A549 (cell line): Measurements from ENCODE around the gene GPR153. TPM values are rescaled to one million over a fixed set of nuclear protein-coding genes. Genes with fewer than 3 reads are reported as not detected.
A peak's percentile ranks its signal among the peaks of the same experiment; 100 is the strongest.

Source experiments
- ATAC-seq, 2 experiments: fragments of 200-7000 bp in 1 of 2; fragments of >200 bp in 1 of 2; cut with Nextera tagmentation in 1 of 2; cut with Tn5 transposase in 1 of 2; 3 replicates each; pipeline versions ENCODE4 v1.8.0 to v1.9.1; 2018 to 2020; ENCODE audit warnings: mild to moderate bottlenecking in 1 of 2, moderate library complexity in 1 of 2
- CTCF ChIA-PET: fragments of 300-600 bp; sonication (Branson Sonifier 250); formaldehyde crosslinking; extraction: SDS; loops from one replicate; lab custom pipeline; 2021; ENCODE audit warnings: antibody characterized with exemption, inconsistent platforms; lab: Yijun Ruan, JAX
- POLR2A ChIA-PET: fragments of 350-600 bp; formaldehyde crosslinking; extraction: SDS; loops from one replicate; lab custom pipeline; 2021; ENCODE audit warnings: antibody characterized with exemption, inconsistent platforms; lab: Yijun Ruan, JAX
- DNase-seq, 2 experiments: peaks; one replicate each; pipeline versions ENCODE4 v3.0.0 to v3.0.0-alpha.2; 2011 to 2016; ENCODE audit warnings: low read depth in 1 of 2, low spot score in 1 of 2
- FAIRE-seq: peaks from 2 replicates; lab custom pipeline; 2011; peaks lifted over from hg19 to GRCh38; lab: Jason Lieb, UNC
- H3K27ac ChIP-seq, 2 experiments: fragments of >200 bp; sonication (Bioruptor Twin); formaldehyde crosslinking; 3 replicates each; pipeline ENCODE4 v1.5.1; 2016 to 2017
- H3K4me1 ChIP-seq: fragments of >200 bp; sonication (Bioruptor Twin); formaldehyde crosslinking; 3 replicates; pipeline ENCODE4 v1.6.1; 2016
- H3K4me2 ChIP-seq: fragments of >200 bp; sonication (Bioruptor Twin); formaldehyde crosslinking; 3 replicates; pipeline ENCODE4 v1.6.1; 2016
- H3K4me3 ChIP-seq: fragments of >200 bp; sonication (Bioruptor Twin); formaldehyde crosslinking; 3 replicates; pipeline ENCODE4 v1.5.1; 2016
- H3K9me3 ChIP-seq: fragments of >200 bp; sonication (Bioruptor Twin); formaldehyde crosslinking; 3 replicates; pipeline ENCODE4 v1.6.1; 2016
- BHLHE40 ChIP-seq: IDR thresholded peaks from 2 replicates; pipeline ENCODE4 v1.6.1; 2012; ENCODE audit warnings: low read depth, low read length, inconsistent platforms
- CBX2 ChIP-seq: fragments of 200-600 bp; sonication (generic); IDR thresholded peaks from 2 replicates; pipeline ENCODE4 v1.6.1; 2016; ENCODE audit warnings: low read depth, mild to moderate bottlenecking, borderline replicate concordance
- CHD2 ChIP-seq: fragments of 150-350 bp; IDR thresholded peaks from 2 replicates; pipeline ENCODE4 v1.6.1; 2014; ENCODE audit warnings: low read length; ENCODE audit not compliant: partially characterized antibody
- EHF ChIP-seq: fragments of 250-450 bp; sonication (Bioruptor Pico); IDR thresholded peaks from 2 replicates; pipeline ENCODE4 v1.5.0; 2020; ENCODE audit warnings: mild to moderate bottlenecking
- EHMT2 ChIP-seq: fragments of 200-600 bp; sonication (generic); IDR thresholded peaks from 2 replicates; pipeline ENCODE4 v1.6.1; 2016; ENCODE audit warnings: antibody characterized with exemption, low read depth, mild to moderate bottlenecking, moderate library complexity
- EP300 ChIP-seq, 2 experiments: fragments of >200 bp; sonication (Bioruptor Twin); formaldehyde crosslinking; IDR thresholded peaks; 2 replicates in 1 of 2; 3 replicates in 1 of 2; pipeline ENCODE4 v1.6.1; 2016 to 2017
- FOSB ChIP-seq: fragments of 250-450 bp; sonication (Bioruptor Pico); IDR thresholded peaks from 2 replicates; pipeline ENCODE4 v1.5.0; 2020; ENCODE audit warnings: mild to moderate bottlenecking, moderate library complexity
- FOSL2 ChIP-seq, 2 experiments: fragments of 450-650 bp in 1 of 2; fragments of >200 bp in 1 of 2; sonication (Bioruptor Twin) in 1 of 2; formaldehyde crosslinking; IDR thresholded peaks; 2 replicates each; pipeline versions ENCODE4 v1.5.0 to v1.6.1; 2016 to 2020; ENCODE audit warnings: mild to moderate bottlenecking in 1 of 2, moderate library complexity in 1 of 2
- FOXS1 ChIP-seq: fragments of 250-450 bp; sonication (Bioruptor Pico); IDR thresholded peaks from 2 replicates; pipeline ENCODE4 v1.5.0; 2020; ENCODE audit warnings: mild to moderate bottlenecking, moderate library complexity
- GATA3 ChIP-seq: IDR thresholded peaks from 2 replicates; pipeline ENCODE4 v1.6.1; 2012; ENCODE audit warnings: borderline replicate concordance
- HOXB13 ChIP-seq: fragments of 250-450 bp; sonication (Bioruptor Pico); IDR thresholded peaks from 2 replicates; pipeline ENCODE4 v1.5.0; 2020; ENCODE audit warnings: low read depth, mild to moderate bottlenecking, moderate library complexity
- KDM1A ChIP-seq: fragments of 200-600 bp; sonication (generic); IDR thresholded peaks from 2 replicates; pipeline ENCODE4 v1.6.1; 2016; ENCODE audit warnings: low read depth, mild to moderate bottlenecking
- MAFK ChIP-seq: fragments of 450-650 bp; IDR thresholded peaks from 2 replicates; pipeline ENCODE4 v1.6.1; 2014; ENCODE audit not compliant: partially characterized antibody
- MYC ChIP-seq: IDR thresholded peaks from 2 replicates; pipeline ENCODE4 v1.6.1; 2012; ENCODE audit warnings: mild to moderate bottlenecking, inconsistent platforms, low read length, improper control_type of control experiment, borderline replicate concordance
- NPAS2 ChIP-seq: fragments of 250-450 bp; sonication (Bioruptor Pico); IDR thresholded peaks from 2 replicates; pipeline ENCODE4 v1.8.0; 2022; ENCODE audit warnings: mild to moderate bottlenecking, moderate library complexity, borderline replicate concordance
- NR3C1 ChIP-seq: fragments of >200 bp; sonication (Bioruptor Twin); formaldehyde crosslinking; IDR thresholded peaks from 3 replicates; pipeline ENCODE4 v1.6.1; 2017
- PHF8 ChIP-seq: fragments of 200-600 bp; sonication (generic); IDR thresholded peaks from 2 replicates; pipeline ENCODE4 v1.6.1; 2016; ENCODE audit warnings: low read depth, mild to moderate bottlenecking, antibody characterized with exemption, moderate library complexity, borderline replicate concordance
- POLR2AphosphoS2 ChIP-seq: conservative IDR thresholded peaks from 2 replicates; pipeline ENCODE4 v1.6.1; 2012; ENCODE audit warnings: low read length, improper control_type of control experiment, inconsistent platforms
- RCOR1 ChIP-seq: fragments of 150-350 bp; IDR thresholded peaks from 2 replicates; pipeline ENCODE4 v1.6.1; 2014; ENCODE audit warnings: antibody characterized with exemption, low read length, low read depth
- RFX5 ChIP-seq: fragments of 450-650 bp; IDR thresholded peaks from 2 replicates; pipeline ENCODE4 v1.7.1; 2014; ENCODE audit warnings: antibody characterized with exemption, mild to moderate bottlenecking, moderate library complexity
- RNF2 ChIP-seq: fragments of 200-600 bp; sonication (generic); IDR thresholded peaks from 2 replicates; pipeline ENCODE4 v1.6.1; 2016; ENCODE audit warnings: low read depth, mild to moderate bottlenecking, antibody characterized with exemption, moderate library complexity, borderline replicate concordance
- TFCP2L1 ChIP-seq: fragments of 250-450 bp; sonication (Bioruptor Pico); IDR thresholded peaks from 2 replicates; pipeline ENCODE4 v1.5.0; 2021; ENCODE audit warnings: mild to moderate bottlenecking
- TP53 ChIP-seq: fragments of 250-450 bp; sonication (Bioruptor Pico); IDR thresholded peaks from 2 replicates; pipeline ENCODE4 v1.5.0; 2021; ENCODE audit warnings: mild to moderate bottlenecking, moderate library complexity
- ZNF302 ChIP-seq: fragments of 250-450 bp; sonication (Bioruptor Pico); IDR thresholded peaks from 2 replicates; pipeline ENCODE4 v1.9.0; 2021; ENCODE audit warnings: inconsistent platforms, mild to moderate bottlenecking, moderate library complexity
- WGBS: methylation state at CpG from one replicate; pipeline ENCODE4 v1.1.6; 2017; ENCODE audit errors: missing lambda C conversion rate; 5-methylcytosine and 5-hydroxymethylcytosine counted together
- polyA plus RNA-seq, 4 experiments: library from polyadenylated mRNA; depleted of rRNA in 3 of 4; stranded (reverse); fragments of >200 nt; fragmentation: RNase III in 1 of 4; extraction: RNeasy Plus Mini Kit Qiagen cat#74134 plus additional on column Dnase treatment in 1 of 4; gene quantifications; 2 replicates in 3 of 4; 3 replicates in 1 of 4; pipeline ENCODE4 v1.2.3, GENCODE V29; 2011 to 2017
- TF ChIP-seq, protein P1 (sequence below): fragments of >200 bp; sonication (Bioruptor Twin); formaldehyde crosslinking; IDR thresholded peaks from 3 replicates; pipeline ENCODE4 v1.6.1; 2016
- TF ChIP-seq, protein P2 (sequence below): IDR thresholded peaks from 2 replicates; pipeline ENCODE4 v1.6.1; 2012
- TF ChIP-seq, protein P3 (sequence below): fragments of 250-450 bp; sonication (Bioruptor Pico); IDR thresholded peaks from 2 replicates; pipeline ENCODE4 v1.5.0; 2020; ENCODE audit warnings: low read depth, mild to moderate bottlenecking, moderate library complexity

The GPR153 gene
- polyA plus RNA-seq, 2 of the 4 experiments (the other 2 are of a cell fraction), result 0.56 to 1.4 TPM

DNA sequence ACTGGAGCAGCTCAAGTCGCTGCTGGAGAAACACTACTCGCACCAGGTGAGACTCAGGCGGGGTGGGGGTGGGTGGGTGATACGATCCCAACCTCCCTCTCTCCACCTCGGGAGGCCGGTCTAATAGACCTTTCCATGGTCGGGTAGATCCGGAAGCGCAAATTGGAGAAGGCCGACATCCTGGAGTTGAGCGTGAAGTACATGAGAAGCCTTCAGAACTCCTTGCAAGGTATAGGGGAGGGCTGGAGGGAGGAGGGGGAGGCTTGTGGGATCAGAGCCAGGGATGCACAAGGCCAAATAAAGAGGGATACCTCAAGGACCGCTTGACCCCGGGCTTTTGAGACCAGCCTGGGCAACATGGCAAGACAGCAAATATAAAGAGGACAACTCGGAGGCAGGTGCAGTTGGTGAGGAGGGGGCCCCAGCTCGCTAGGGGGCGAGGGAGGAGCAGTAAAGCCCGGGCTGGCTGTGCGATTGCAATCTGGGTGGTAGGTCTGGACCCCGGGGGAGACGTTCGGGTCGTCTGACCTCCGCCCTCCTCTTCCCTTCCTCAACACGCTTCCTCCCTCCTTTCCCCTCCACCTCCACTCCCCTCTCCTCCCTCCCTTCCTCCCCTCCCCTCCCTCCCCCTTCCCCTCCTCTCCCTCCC lies 16.4 kb downstream of the GPR153 start:
- ATAC-seq (no peak), DNase-seq (no peak)
- CTCF ChIA-PET, result interaction anchor here (0.6 to 9.9 kb wide), 22 partner anchors 8 to 201 kb away, joined by 3 to 250 read pairs (median 4); partner anchors contain the start of gene KCNAB2

DNA sequence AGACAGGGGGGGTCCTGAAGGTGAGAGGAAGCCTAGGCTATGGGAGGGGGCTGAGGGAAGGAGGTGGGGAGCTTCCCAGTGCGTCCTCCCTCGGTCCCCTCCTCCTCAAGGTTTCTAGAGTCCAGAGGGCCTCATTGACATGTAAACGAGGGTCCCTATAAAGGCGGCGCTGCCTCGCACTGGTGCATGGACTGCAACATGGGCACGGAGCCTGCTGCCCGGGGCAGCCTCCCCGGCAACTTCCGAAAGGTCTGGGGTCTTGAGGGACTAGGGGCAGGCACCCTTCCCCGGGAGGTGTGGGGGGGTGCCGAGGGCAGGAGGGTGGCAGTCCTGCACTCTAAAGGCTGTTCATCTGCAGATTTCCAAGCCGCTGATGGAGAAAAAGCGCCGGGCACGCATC lies 16.9 kb downstream of the GPR153 start, which contains the start of gene HES3:
HES3 (plus strand) TSS at position 187 of the 400 bp plus-strand sequence; CDS start at position 374, 187 bp downstream.
- ChIA-PET CTCF (interaction anchor here (1.0 to 9.9 kb wide), 8 partner anchors 18 to 198 kb away, joined by 3 to 250 read pairs (median 6); partner anchors contain the start of gene KCNAB2), POLR2A (interaction anchor here (0.7 to 0.9 kb wide), 2 partner anchors 39 to 191 kb away, joined by 3 read pairs; no protein-coding TSS in a partner anchor)
- Histone ChIP-seq H3K27ac (no peak within 1 kb of the TSS), H3K9me3 (no peaks in the 10 kb centered on the region), H3K4me3 (no peak within 1 kb of the TSS), H3K4me1 (peaks cover 6% of the 10 kb centered on the region; the same call in 2 of the 3 replicates), H3K4me2 (peak within 1 kb of the TSS; percentile 90; the same call in 2 of the 3 replicates)
- FAIRE-seq (no peak), DNase-seq (no peak), ATAC-seq (no peak)
- WGBS, result 27% methylated on average over 13 of the region's 16 CpGs
- TF ChIP-seq TFCP2L1 (no peak), PHF8 (no peak), HOXB13 (CRISPR knock-in tag) (no peak), GATA3 (no peak), FOSL2 (IDR thresholded peaks at IDR 0.05) (no peak), FOSL2 (CRISPR knock-in tag; IDR thresholded peaks at IDR 0.05) (no peak), RCOR1 (no peak), RNF2 (no peak), RFX5 (no peak), BHLHE40 (no peak), FOXS1 (CRISPR knock-in tag) (no peak), TP53 (CRISPR knock-in tag) (no peak), MAFK (no peak)
- TF ChIP-seq, protein P1, sequence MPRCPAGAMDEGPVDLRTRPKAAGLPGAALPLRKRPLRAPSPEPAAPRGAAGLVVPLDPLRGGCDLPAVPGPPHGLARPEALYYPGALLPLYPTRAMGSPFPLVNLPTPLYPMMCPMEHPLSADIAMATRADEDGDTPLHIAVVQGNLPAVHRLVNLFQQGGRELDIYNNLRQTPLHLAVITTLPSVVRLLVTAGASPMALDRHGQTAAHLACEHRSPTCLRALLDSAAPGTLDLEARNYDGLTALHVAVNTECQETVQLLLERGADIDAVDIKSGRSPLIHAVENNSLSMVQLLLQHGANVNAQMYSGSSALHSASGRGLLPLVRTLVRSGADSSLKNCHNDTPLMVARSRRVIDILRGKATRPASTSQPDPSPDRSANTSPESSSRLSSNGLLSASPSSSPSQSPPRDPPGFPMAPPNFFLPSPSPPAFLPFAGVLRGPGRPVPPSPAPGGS, result no peak

More for the DNA sequence above, 16.4 kb downstream of the GPR153 start:
- Histone ChIP-seq H3K4me3 (no peak overlapping the region), H3K9me3 (no peaks in the 10 kb centered on the region), H3K27ac (no peak overlapping the region), H3K4me2 (0 out of 3 replicates have a peak overlapping the region, but pooled peaks have one; percentile 90), H3K4me1 (peaks cover 6% of the 10 kb centered on the region; the same call in 2 of the 3 replicates)
- POLR2A ChIA-PET, result interaction anchor here (0.7 to 0.9 kb wide), 2 partner anchors 40 to 191 kb away, joined by 3 read pairs; no protein-coding TSS in a partner anchor
- TF ChIP-seq RFX5, result no peak
- TF ChIP-seq EP300 (IDR thresholded peaks at IDR 0.05), result no peak
- no peak for TF ChIP-seq CBX2
- no peak for TF ChIP-seq GATA3
- TF ChIP-seq, protein P1, result no peak
- TF ChIP-seq CHD2, result no peak
- no peak for TF ChIP-seq NPAS2
- TF ChIP-seq ZNF302 (CRISPR knock-in tag), result no peak
- no peak for TF ChIP-seq MYC
- TF ChIP-seq, protein P2, sequence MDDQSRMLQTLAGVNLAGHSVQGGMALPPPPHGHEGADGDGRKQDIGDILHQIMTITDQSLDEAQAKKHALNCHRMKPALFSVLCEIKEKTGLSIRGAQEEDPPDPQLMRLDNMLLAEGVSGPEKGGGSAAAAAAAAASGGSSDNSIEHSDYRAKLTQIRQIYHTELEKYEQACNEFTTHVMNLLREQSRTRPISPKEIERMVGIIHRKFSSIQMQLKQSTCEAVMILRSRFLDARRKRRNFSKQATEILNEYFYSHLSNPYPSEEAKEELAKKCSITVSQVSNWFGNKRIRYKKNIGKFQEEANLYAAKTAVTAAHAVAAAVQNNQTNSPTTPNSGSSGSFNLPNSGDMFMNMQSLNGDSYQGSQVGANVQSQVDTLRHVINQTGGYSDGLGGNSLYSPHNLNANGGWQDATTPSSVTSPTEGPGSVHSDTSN, result no peak
- TF ChIP-seq FOSB (CRISPR knock-in tag), result no peak
- no peak for TF ChIP-seq FOXS1 (CRISPR knock-in tag)
- TF ChIP-seq POLR2AphosphoS2, result no peak
- no peak for TF ChIP-seq NR3C1
- no peak for TF ChIP-seq RNF2
- TF ChIP-seq EHF (CRISPR knock-in tag), result no peak
- TF ChIP-seq, protein P3, sequence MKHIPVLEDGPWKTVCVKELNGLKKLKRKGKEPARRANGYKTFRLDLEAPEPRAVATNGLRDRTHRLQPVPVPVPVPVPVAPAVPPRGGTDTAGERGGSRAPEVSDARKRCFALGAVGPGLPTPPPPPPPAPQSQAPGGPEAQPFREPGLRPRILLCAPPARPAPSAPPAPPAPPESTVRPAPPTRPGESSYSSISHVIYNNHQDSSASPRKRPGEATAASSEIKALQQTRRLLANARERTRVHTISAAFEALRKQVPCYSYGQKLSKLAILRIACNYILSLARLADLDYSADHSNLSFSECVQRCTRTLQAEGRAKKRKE (CRISPR knock-in tag), result no peak
- TF ChIP-seq KDM1A, result no peak
- TF ChIP-seq EHMT2, result no peak
- no peak for FAIRE-seq
- 19% methylated on average over 20 of the region's 24 CpGs for WGBS
